H1 (cell line): ENCODE measurements around the gene CBLL2. TPM values are rescaled to one million over a fixed set of nuclear protein-coding genes. Genes with fewer than 3 reads are reported as not detected.

Experiments
- CTCF ChIA-PET: fragments of 300-600 bp; sonication (Branson Sonifier 250); formaldehyde crosslinking; loops from one replicate; lab custom pipeline; 2021; ENCODE audit not compliant: partially characterized antibody; lab: Charles Lee
- POLR2A ChIA-PET: fragments of 300-600 bp; sonication (Branson Sonifier 250); formaldehyde crosslinking; loops from one replicate; lab custom pipeline; 2021; ENCODE audit warnings: inconsistent platforms; ENCODE audit not compliant: partially characterized antibody; lab: Charles Lee
- DNase-seq, 2 experiments: peaks; one replicate each; pipeline versions ENCODE4 v3.0.0 to v3.0.0-alpha.2; 2010 to 2022; ENCODE audit warnings: low spot score in 2 of 2, low read depth in 1 of 2, mixed read lengths in 1 of 2
- FAIRE-seq: peaks from 2 replicates; lab custom pipeline; 2011; peaks lifted over from hg19 to GRCh38; lab: Jason Lieb, UNC
- H2AFZ ChIP-seq: 2 replicates; pipeline ENCODE4 v1.8.1; 2012; ENCODE audit warnings: low read length, inconsistent platforms
- H2AK5ac ChIP-seq: 2 replicates; pipeline ENCODE4 v1.6.1; 2013; ENCODE audit warnings: low read depth, low read length
- H2BK120ac ChIP-seq: replicated peaks from 2 replicates; pipeline ENCODE3; 2013; ENCODE audit warnings: low read depth, low read length, inconsistent platforms
- H2BK12ac ChIP-seq: 2 replicates; pipeline ENCODE4 v1.6.1; 2013; ENCODE audit warnings: low read depth, low read length
- H2BK15ac ChIP-seq: 2 replicates; pipeline ENCODE4 v1.6.1; 2013; ENCODE audit warnings: low read length
- H2BK20ac ChIP-seq: 2 replicates; pipeline ENCODE4 v1.6.1; 2013; ENCODE audit warnings: low read length
- H2BK5ac ChIP-seq: 2 replicates; pipeline ENCODE4 v1.6.1; 2013; ENCODE audit warnings: low read depth, low read length
- H3K14ac ChIP-seq: 2 replicates; pipeline ENCODE4 v1.6.1; 2013; ENCODE audit warnings: inconsistent platforms; ENCODE audit not compliant: insufficient read length
- H3K18ac ChIP-seq: 2 replicates; pipeline ENCODE4 v1.6.1; 2013; ENCODE audit warnings: low read length; ENCODE audit errors: extremely low read depth
- H3K23ac ChIP-seq: 2 replicates; pipeline ENCODE4 v1.6.1; 2013; ENCODE audit warnings: inconsistent platforms; ENCODE audit not compliant: insufficient read length
- H3K23me2 ChIP-seq: 2 replicates; pipeline ENCODE4 v1.6.1; 2013; ENCODE audit warnings: low read depth, low read length
- H3K27ac ChIP-seq: 2 replicates; pipeline ENCODE4 v1.6.1; 2011; ENCODE audit warnings: low read depth, low read length, inconsistent platforms
- H3K27me3 ChIP-seq, 4 experiments: replicated peaks in 1 of 4; 1 replicate in 1 of 4; 2 replicates in 3 of 4; pipeline versions ENCODE4 v1.6.1 to v1.8.1; 2011 to 2013; ENCODE audit warnings: low read length in 3 of 4, mild to moderate bottlenecking in 3 of 4, inconsistent platforms in 2 of 4, mixed read lengths in 2 of 4, moderate library complexity in 1 of 4; ENCODE audit not compliant: control insufficient read depth in 3 of 4, insufficient read depth in 3 of 4; ENCODE audit errors: extremely low read depth in 1 of 4
- H3K36me3 ChIP-seq, 4 experiments: 2 replicates each; pipeline versions ENCODE4 v1.6.1 to v1.8.1; 2011 to 2013; ENCODE audit warnings: mild to moderate bottlenecking in 4 of 4, low read length in 3 of 4, moderate library complexity in 2 of 4, control low read depth in 1 of 4, inconsistent platforms in 1 of 4; ENCODE audit not compliant: insufficient read depth in 4 of 4, control insufficient read depth in 2 of 4
- H3K4ac ChIP-seq: replicated peaks from 2 replicates; pipeline ENCODE3; 2013; ENCODE audit warnings: low read length, low read depth, mixed read lengths, inconsistent platforms; ENCODE audit not compliant: insufficient read length
- H3K4me1 ChIP-seq, 4 experiments: replicated peaks in 1 of 4; 1 replicate in 1 of 4; 2 replicates in 3 of 4; pipeline versions ENCODE4 v1.6.1 to v1.8.1; 2011 to 2013; ENCODE audit warnings: low read length in 3 of 4, inconsistent platforms in 2 of 4, mixed read lengths in 1 of 4; ENCODE audit not compliant: insufficient read depth in 4 of 4, control insufficient read depth in 3 of 4
- H3K4me2 ChIP-seq, 2 experiments: 2 replicates each; pipeline versions ENCODE4 v1.6.1 to v1.8.1; 2011 to 2013; ENCODE audit warnings: low read depth in 2 of 2, low read length in 2 of 2, control low read depth in 1 of 2, inconsistent platforms in 1 of 2, mild to moderate bottlenecking in 1 of 2; ENCODE audit not compliant: insufficient read depth in 1 of 2
- H3K4me3 ChIP-seq, 4 experiments: fragments of 200-600, 300-600 bp in 1 of 4; sonication (generic), shearing (Covaris generic), sonication (Bioruptor Twin) in 1 of 4; 2 replicates each; pipeline versions ENCODE4 v1.5.1 to v1.8.1; 2011 to 2016; ENCODE audit warnings: low read length in 4 of 4, low read depth in 3 of 4, control low read depth in 2 of 4, inconsistent platforms in 2 of 4, mild to moderate bottlenecking in 2 of 4, mixed read lengths in 1 of 4, moderate library complexity in 1 of 4; ENCODE audit not compliant: insufficient read depth in 2 of 4; ENCODE audit errors: extremely low read depth in 1 of 4
- H3K56ac ChIP-seq: replicated peaks from 2 replicates; pipeline ENCODE3; 2013; ENCODE audit warnings: low read depth, mild to moderate bottlenecking, mixed read lengths, low read length, inconsistent platforms; ENCODE audit not compliant: insufficient read length
- H3K79me1 ChIP-seq: 2 replicates; pipeline ENCODE4 v1.6.1; 2013; ENCODE audit warnings: low read depth, low read length, control low read depth
- H3K79me2 ChIP-seq, 2 experiments: 2 replicates each; pipeline versions ENCODE4 v1.6.1 to v1.8.1; 2012 to 2013; ENCODE audit warnings: low read length in 2 of 2, mild to moderate bottlenecking in 2 of 2, inconsistent platforms in 1 of 2; ENCODE audit not compliant: insufficient read depth in 2 of 2, control insufficient read depth in 1 of 2
- H3K9ac ChIP-seq, 4 experiments: replicated peaks in 1 of 4; 1 replicate in 1 of 4; 2 replicates in 3 of 4; pipeline versions ENCODE4 v1.6.1 to v1.8.1; 2011 to 2013; ENCODE audit warnings: low read depth in 3 of 4, low read length in 3 of 4, control low read depth in 2 of 4, mild to moderate bottlenecking in 2 of 4, moderate library complexity in 2 of 4, inconsistent platforms in 1 of 4; ENCODE audit errors: extremely low read depth in 1 of 4
- H3K9me3 ChIP-seq, 2 experiments: 2 replicates each; pipeline versions ENCODE4 v1.6.1 to v1.8.1; 2012 to 2013; ENCODE audit warnings: mild to moderate bottlenecking in 2 of 2, moderate library complexity in 2 of 2, control low read depth in 1 of 2, inconsistent platforms in 1 of 2, low read depth in 1 of 2, low read length in 1 of 2, mixed read lengths in 1 of 2; ENCODE audit not compliant: insufficient read depth in 2 of 2
- H4K20me1 ChIP-seq, 2 experiments: replicated peaks in 1 of 2; 2 replicates each; pipeline versions ENCODE3 to v1.8.1; 2011 to 2013; ENCODE audit warnings: inconsistent platforms in 2 of 2, low read length in 2 of 2, mild to moderate bottlenecking in 1 of 2; ENCODE audit not compliant: insufficient read depth in 2 of 2, control insufficient read depth in 1 of 2
- H4K5ac ChIP-seq: 2 replicates; pipeline ENCODE4 v1.6.1; 2013; ENCODE audit warnings: low read length, low read depth, mixed read lengths, inconsistent platforms; ENCODE audit not compliant: insufficient read length
- H4K8ac ChIP-seq: 2 replicates; pipeline ENCODE4 v1.8.0; 2013; ENCODE audit warnings: mild to moderate bottlenecking, moderate library complexity, low read length, inconsistent platforms; ENCODE audit not compliant: insufficient read depth; ENCODE audit errors: extremely low read depth
- H4K91ac ChIP-seq: replicated peaks from 2 replicates; pipeline ENCODE3; 2013; ENCODE audit warnings: low read length, mixed read lengths, inconsistent platforms; ENCODE audit not compliant: insufficient read length
- BRCA1 ChIP-seq: IDR thresholded peaks from 2 replicates; pipeline ENCODE4 v1.6.1; 2012; ENCODE audit warnings: low read depth, low read length, improper control_type of control experiment
- CBX8 ChIP-seq: fragments of 300-800, 300-1000 bp; sonication (generic); IDR thresholded peaks from 2 replicates; pipeline ENCODE4 v1.7.1; 2016; ENCODE audit warnings: low read depth, low read length, borderline replicate concordance
- CHD1 ChIP-seq: IDR thresholded peaks from 2 replicates; pipeline ENCODE4 v1.6.1; 2012; ENCODE audit warnings: low read depth, low read length, improper control_type of control experiment
- EGR1 ChIP-seq: IDR thresholded peaks from 2 replicates; pipeline ENCODE4 v1.6.1; 2011; ENCODE audit warnings: low read depth, low read length, borderline replicate concordance
- HDAC2 ChIP-seq, 2 experiments: fragments of 300-600 bp in 1 of 2; sonication (generic) in 1 of 2; IDR thresholded peaks; 2 replicates each; pipeline ENCODE4 v1.6.1; 2011 to 2012; ENCODE audit warnings: low read depth in 2 of 2, low read length in 2 of 2, mild to moderate bottlenecking in 2 of 2, moderate library complexity in 2 of 2, borderline replicate concordance in 1 of 2, inconsistent platforms in 1 of 2
- NANOG ChIP-seq: IDR thresholded peaks from 2 replicates; pipeline ENCODE4 v1.6.1; 2011; ENCODE audit warnings: low read length, low read depth, mild to moderate bottlenecking, inconsistent platforms; ENCODE audit not compliant: insufficient read depth, poor library complexity, severe bottlenecking
- POLR2AphosphoS5 ChIP-seq: IDR thresholded peaks from 2 replicates; pipeline ENCODE4 v1.6.1; 2011; ENCODE audit warnings: low read depth, low read length
- POU5F1 ChIP-seq: IDR thresholded peaks from 2 replicates; pipeline ENCODE4 v1.6.1; 2011; ENCODE audit warnings: low read depth, mild to moderate bottlenecking, low read length, moderate library complexity
- RAD21 ChIP-seq, 2 experiments: IDR thresholded peaks in 1 of 2; conservative IDR thresholded peaks in 1 of 2; 2 replicates each; pipeline ENCODE4 v1.6.1; 2011; ENCODE audit warnings: low read depth in 2 of 2, low read length in 2 of 2, improper control_type of control experiment in 1 of 2, inconsistent platforms in 1 of 2, mild to moderate bottlenecking in 1 of 2, moderate library complexity in 1 of 2
- RXRA ChIP-seq: IDR thresholded peaks from 2 replicates; pipeline ENCODE4 v1.6.1; 2011; ENCODE audit warnings: low read depth, mild to moderate bottlenecking, low read length, moderate library complexity; ENCODE audit not compliant: insufficient read depth
- SP1 ChIP-seq: IDR thresholded peaks from 2 replicates; pipeline ENCODE4 v1.6.1; 2011; ENCODE audit warnings: low read depth, low read length
- SP2 ChIP-seq: IDR thresholded peaks from 2 replicates; pipeline ENCODE4 v1.6.1; 2012; ENCODE audit warnings: mild to moderate bottlenecking, low read length, inconsistent platforms
- TAF7 ChIP-seq: optimal IDR thresholded peaks from 2 replicates; pipeline ENCODE3; 2011; ENCODE audit warnings: low read depth, mild to moderate bottlenecking, inconsistent platforms, low read length, moderate library complexity, borderline replicate concordance
- TBP ChIP-seq: IDR thresholded peaks from 2 replicates; pipeline ENCODE4 v1.6.1; 2011; ENCODE audit warnings: low read depth, low read length, improper control_type of control experiment
- WGBS, 2 experiments: shearing (Covaris generic) in 1 of 2; methylation state at CpG; one replicate each; pipeline versions ENCODE4 v1.1.6 to v1.1.7; 2013 to 2015; ENCODE audit warnings: low lambda C conversion rate in 2 of 2, mixed read lengths in 2 of 2, inconsistent platforms in 1 of 2, low coverage in 1 of 2, missing lambda C conversion rate in 1 of 2; ENCODE audit not compliant: insufficient replicate concordance in 2 of 2, insufficient coverage in 1 of 2, insufficient read length in 1 of 2; ENCODE audit errors: extremely low coverage in 1 of 2, missing lambda C conversion rate in 1 of 2; 5-methylcytosine and 5-hydroxymethylcytosine counted together
- polyA plus RNA-seq, 7 experiments: library from polyadenylated mRNA; depleted of rRNA in 3 of 7; stranded (reverse) in 5 of 7; unstranded in 2 of 7; fragments of >200 nt in 5 of 7; fragments of 200-250 nt in 2 of 7; gene quantifications; 1 replicate in 5 of 7; 2 replicates in 1 of 7; 4 replicates in 1 of 7; pipeline versions ENCODE4 v1.2.1 to v1.2.3, GENCODE V29; 2011 to 2013; ENCODE audit warnings: missing spikeins in 2 of 7, mixed read lengths in 2 of 7
- total RNA-seq: library from RNA; stranded (reverse); fragmentation: NEBNext Ultra II Directional; extraction: Animal tissue kit (Norgen Biotek cat#: 25700); gene quantifications from 2 replicates; pipeline ENCODE4 v1.2.1, GENCODE V29; 2021

The CBLL2 gene
- total and polyA plus RNA-seq, 2 of the 8 experiments (the other 6 are each of a cell fraction or from before 2014, with no cell fraction given), result not detected

GRCh38 chrX:22273714-22274317, 1.1 kb downstream of the CBLL2 start:
- Histone ChIP-seq H3K79me1 (no peaks in the 10 kb centered on the region), H3K27me3 (no peaks in the 10 kb centered on the region), H2AFZ (no peak overlapping the region), H2BK5ac (no peak overlapping the region), H3K14ac (no peak overlapping the region), H3K23me2 (no peaks in the 10 kb centered on the region), H3K79me2 (no peaks in the 10 kb centered on the region), H4K91ac (no peak overlapping the region), H2BK12ac (no peak overlapping the region), H4K5ac (no peak overlapping the region), H2BK20ac (no peak overlapping the region), H3K4me1 (no peaks in the 10 kb centered on the region), H3K36me3 (no peaks in the 10 kb centered on the region), H2AK5ac (no peak overlapping the region), H4K20me1 (no peaks in the 10 kb centered on the region), H2BK15ac (no peak overlapping the region), H3K56ac (no peak overlapping the region), H3K18ac (no peak overlapping the region), H3K9me3 (no peaks in the 10 kb centered on the region), H4K8ac (no peak overlapping the region), H3K4me3 (no peak overlapping the region), H2BK120ac (no peak overlapping the region), H3K9ac (no peak overlapping the region), H3K23ac (no peak overlapping the region), H3K4ac (no peak overlapping the region), H3K4me2 (no peak overlapping the region), H3K27ac (no peak overlapping the region)
- ChIA-PET POLR2A (no interaction called here), CTCF (no interaction called here)
- WGBS, 2 experiments, result 93% methylated on average over 11 of the region's 15 CpGs; no CpG with 5 or more reads in 1 of the 2 experiments
- FAIRE-seq (no peak), DNase-seq (no peak)
- TF ChIP-seq HDAC2 (IDR thresholded peaks at IDR 0.05; ENCODE audit: borderline replicate concordance in 1 of 2, low read depth in 2 of 2, low read length in 2 of 2), result no peak
- TF ChIP-seq SP2, result no peak
- TF ChIP-seq POU5F1, result no peak
- TF ChIP-seq TAF7, result no peak
- TF ChIP-seq POLR2AphosphoS5, result no peak
- TF ChIP-seq BRCA1, result no peak
- TF ChIP-seq CHD1, result no peak
- TF ChIP-seq TBP, result no peak
- no peak for TF ChIP-seq RAD21 (IDR thresholded peaks at IDR 0.05 in 1 of 2, conservative IDR thresholded peaks at IDR 0.05 in 1 of 2; ENCODE audit: low read depth in 2 of 2, low read length in 2 of 2)
- no peak for TF ChIP-seq NANOG
- no peak for TF ChIP-seq EGR1
- TF ChIP-seq CBX8, result no peak
- TF ChIP-seq SP1, result no peak
- no peak for TF ChIP-seq RXRA
